DOHH2 (cell line): ENCODE results near the gene KIRREL3.

Experiments used
- EZH2phosphoT487 ChIP-seq: fragments of 200-600 bp; sonication (generic); IDR thresholded peaks from 2 replicates; pipeline ENCODE4 v1.6.1; 2017; ENCODE audit warnings: borderline replicate concordance, mild to moderate bottlenecking, antibody characterized with exemption, low read length, moderate library complexity, mixed read lengths
- TF ChIP-seq, protein P1 (sequence below): fragments of 200-600 bp; sonication (generic); IDR thresholded peaks from one replicate; pipeline ENCODE4 v1.5.1; 2014; ENCODE audit warnings: antibody characterized with exemption, mild to moderate bottlenecking, low read depth, low read length; ENCODE audit not compliant: poor library complexity, severe bottlenecking

DNA sequence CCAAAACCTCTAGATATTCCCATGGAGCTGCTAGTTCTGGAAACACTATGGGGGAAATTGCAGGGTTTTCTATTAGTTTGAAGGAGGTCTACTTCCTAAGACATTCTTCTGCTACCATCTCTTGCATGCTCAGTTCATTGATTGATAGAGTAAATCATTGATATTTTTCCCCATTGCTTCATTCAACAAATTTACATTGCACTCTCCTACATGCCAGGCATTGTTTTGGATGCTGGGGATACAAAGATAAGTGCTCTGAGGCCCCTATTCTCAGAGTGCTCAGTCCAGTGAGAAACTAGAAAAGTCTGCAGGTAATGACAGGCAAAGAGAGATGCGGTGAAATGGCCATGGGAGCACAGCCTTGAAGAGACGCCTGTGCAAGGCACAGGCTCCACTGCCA is 313.1 kb downstream of the KIRREL3 start:
- TF ChIP-seq, protein P1, sequence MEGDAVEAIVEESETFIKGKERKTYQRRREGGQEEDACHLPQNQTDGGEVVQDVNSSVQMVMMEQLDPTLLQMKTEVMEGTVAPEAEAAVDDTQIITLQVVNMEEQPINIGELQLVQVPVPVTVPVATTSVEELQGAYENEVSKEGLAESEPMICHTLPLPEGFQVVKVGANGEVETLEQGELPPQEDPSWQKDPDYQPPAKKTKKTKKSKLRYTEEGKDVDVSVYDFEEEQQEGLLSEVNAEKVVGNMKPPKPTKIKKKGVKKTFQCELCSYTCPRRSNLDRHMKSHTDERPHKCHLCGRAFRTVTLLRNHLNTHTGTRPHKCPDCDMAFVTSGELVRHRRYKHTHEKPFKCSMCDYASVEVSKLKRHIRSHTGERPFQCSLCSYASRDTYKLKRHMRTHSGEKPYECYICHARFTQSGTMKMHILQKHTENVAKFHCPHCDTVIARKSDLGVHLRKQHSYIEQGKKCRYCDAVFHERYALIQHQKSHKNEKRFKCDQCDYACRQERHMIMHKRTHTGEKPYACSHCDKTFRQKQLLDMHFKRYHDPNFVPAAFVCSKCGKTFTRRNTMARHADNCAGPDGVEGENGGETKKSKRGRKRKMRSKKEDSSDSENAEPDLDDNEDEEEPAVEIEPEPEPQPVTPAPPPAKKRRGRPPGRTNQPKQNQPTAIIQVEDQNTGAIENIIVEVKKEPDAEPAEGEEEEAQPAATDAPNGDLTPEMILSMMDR = no peak
- TF ChIP-seq EZH2phosphoT487 = no peak
